Stimulated activated CD4-positive, alpha-beta T cell treated with anti-CD3 and anti-CD28 coated beads, TNF-alpha, amount 100 ng/mL, for 4 hours (primary cell): ENCODE results near the gene KCND3.
"Not testable (repeated sequence)": the region's sequence is repeated elsewhere in the genome, so short reads cannot be mapped to it uniquely, and the experiment has no call there.

Experiments used
- DNase-seq, 3 experiments: peaks; one replicate each; pipeline ENCODE4 v3.0.0-alpha.2; 2020; ENCODE audit warnings: low read depth in 3 of 3

KCND3 gene

DNA sequence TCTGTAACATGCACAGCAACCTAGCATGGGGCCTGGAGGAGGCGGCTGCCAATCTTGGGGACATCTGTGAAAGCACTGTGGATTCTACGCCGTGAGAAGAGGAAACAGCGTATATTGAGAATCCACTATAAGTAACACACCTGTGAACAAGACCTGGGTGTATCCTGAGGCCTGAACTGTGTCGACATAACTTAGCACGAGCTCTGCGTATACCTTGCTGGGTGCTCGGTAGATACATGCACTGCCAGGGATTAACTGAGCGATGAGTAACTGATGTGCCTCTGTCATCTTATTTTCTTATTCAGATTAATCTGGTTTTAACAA, 175.2 kb downstream of the KCND3 start:
- no peak for DNase-seq

DNA sequence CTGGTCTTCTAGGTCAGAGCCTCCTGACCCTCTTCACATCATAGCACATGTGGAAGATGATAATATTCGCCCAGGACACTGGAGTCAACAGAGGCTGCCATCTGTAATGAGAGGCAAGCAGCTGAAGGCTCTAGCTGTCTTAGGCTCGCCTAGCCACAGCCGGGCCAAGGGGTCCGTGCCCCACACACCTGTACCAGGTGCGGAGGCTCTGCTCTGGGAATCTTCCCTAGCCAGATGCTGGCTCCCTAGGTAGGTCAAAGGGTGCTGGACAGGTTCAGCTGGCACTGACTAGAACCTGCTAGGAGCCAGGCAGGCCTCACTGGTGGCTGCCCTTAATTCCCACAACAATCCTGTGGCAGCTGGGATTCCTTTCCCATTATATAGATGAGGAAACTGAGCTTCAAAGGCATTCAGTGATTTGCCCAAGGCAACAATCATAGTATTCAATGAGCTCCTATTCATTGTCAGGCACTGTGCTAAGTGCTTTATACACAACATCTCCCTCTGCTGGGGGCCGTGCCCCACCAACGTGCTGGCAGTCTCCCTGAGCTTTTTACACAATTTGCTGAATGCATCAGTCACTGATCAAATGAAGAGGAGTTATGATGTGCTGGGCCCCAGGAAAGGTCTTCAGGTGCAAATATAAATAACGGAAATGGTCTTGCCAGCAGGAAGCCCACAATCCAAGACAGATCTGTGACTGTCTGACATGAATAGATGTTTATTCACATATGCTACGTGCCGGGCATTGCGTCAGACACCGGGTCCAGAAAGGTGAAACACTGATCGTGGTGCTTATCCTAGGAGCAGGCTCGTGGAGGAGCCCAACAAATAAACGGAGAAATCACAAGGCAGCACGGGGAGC, 175.8 kb downstream of the KCND3 start:
- no peak for DNase-seq

DNA sequence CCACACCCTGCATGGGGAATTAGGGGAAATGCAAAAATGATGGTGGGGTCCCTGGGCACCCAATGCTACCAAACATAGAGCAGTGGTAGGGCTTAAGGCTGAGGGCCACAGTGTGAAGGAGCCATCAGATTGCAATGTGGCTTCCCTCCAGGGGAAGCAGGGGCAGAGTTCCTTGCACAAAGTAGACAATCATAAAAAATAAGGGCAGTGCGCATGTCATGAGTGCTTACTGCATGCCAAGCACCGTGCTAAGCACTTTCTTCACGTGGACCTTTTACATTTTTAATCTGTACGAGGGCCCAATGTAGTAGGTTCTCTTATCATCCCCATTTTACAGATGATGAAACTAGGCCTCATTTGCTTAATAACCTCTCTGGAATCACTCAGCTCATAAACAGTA, 177.2 kb downstream of the KCND3 start:
- DNase-seq, result no peak

DNA sequence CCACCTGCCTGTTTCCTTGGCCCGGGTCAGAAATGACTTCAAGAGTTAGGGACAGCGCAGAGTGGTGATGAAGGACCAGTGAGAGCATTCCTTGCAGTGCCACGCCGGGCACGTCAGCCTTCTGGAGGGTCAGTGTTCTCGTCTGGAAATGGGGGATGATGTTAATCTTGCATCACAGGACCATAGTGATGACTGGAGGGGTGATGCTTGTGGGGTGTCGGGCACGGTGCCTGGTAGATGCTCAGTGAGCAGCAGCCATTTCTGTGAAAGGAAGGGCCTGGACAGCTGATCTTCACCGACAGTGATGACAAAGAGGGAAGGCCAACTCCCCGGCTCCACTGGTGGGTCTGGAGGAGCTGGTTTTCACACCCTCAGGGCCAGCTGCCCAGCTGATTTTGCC, 177.6 kb downstream of the KCND3 start:
- DNase-seq, result no peak

DNA sequence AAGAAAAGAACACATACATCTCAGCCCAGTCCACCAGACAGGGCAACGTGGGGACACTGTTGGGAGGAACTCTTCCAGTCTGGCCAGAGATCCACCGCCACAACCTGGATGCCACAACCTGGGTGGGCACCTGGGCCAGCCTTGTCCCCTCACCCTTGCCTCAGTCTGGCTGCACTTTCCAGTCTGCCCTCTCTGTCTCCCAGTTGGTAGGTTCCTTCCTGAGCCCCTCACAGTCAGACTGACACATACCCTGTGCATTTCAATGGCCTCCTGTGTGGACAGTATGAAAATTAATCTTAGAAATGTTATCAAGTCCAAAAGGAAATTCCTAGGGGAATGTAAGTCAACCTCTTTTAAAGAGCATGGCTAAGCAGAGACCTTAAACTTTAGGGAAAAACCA, 184.2 kb downstream of the KCND3 start:
- DNase-seq, result no peak

DNA sequence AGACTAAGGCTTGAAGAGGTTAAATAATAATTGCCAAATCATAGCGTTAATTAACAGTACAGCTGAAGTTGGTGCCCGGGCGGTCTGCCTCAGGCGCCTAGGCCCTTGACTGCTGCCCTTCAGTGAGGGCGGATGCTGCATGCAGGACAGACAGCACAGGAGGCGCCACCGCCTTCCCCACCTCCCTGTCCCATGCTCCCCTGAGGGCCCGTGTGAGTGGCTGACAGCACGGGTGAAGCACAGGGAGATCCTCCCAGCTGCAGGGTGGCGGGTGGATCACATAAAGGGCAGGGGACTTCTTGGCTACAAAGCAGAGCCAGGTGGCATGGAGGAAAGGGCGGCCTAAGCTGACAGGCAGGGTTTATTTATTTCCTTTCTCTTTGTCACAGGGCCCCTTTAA, 184.7 kb downstream of the KCND3 start:
- no peak for DNase-seq

DNA sequence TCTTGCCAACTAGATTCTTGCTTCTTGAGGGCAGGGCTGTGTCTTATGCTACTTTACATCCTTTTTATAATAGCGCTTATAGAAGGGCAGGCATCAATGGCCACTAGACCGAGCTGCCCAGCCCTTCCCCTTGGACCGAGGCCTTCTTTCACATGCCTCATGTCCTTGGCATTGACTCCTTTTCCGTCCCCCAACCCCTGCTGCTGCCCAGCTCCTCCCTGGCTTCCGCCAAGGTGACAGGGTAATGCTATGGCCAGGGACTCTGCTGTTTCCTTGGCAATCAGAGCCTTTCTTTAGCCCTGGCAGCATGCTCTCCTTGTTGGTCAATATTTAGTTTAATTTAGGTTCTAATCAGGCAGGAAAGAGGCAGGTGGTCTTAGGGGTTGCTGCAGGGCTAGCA, 185.5 kb downstream of the KCND3 start:
- DNase-seq, result no peak

DNA sequence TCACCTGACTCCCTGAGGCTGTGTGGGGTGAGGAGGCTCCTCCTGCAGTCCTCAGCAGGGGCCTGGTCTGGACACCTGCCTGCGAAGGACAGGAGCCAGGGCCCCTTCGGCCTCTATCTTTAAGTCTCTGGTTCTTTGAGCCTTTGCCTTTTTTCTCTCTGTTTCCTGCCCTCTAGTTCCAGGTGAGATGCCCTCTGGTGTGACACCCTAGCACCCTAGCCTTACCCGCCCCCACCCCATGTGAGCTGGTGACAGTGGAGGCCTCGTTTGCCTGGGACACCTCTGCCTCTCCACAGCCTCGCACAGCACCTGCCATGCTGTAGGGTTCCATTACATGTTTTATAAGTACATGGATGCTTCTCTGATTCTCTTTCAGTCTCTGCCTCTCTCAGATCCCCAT, 186.5 kb downstream of the KCND3 start:
- DNase-seq, result no peak

DNA sequence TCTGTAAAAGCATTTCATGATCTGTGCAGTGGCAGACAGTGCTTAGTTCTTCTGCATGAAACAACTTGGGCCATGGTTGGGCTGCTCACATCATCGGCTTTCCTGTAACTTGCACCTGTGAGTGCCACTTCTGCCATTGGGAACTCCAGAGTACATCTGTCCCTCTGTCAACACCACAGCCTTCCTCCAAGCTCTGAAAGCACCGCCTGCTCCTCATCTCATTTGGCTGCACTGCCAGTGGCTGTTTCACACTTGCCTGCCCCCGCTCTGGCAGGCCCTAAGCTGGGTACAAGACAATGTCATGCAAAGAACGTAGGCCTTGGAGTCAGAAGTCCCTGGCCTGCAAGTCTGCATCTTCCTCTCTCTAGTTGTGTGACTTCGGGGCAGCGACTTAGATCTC, 187.4 kb downstream of the KCND3 start:
- no peak for DNase-seq

DNA sequence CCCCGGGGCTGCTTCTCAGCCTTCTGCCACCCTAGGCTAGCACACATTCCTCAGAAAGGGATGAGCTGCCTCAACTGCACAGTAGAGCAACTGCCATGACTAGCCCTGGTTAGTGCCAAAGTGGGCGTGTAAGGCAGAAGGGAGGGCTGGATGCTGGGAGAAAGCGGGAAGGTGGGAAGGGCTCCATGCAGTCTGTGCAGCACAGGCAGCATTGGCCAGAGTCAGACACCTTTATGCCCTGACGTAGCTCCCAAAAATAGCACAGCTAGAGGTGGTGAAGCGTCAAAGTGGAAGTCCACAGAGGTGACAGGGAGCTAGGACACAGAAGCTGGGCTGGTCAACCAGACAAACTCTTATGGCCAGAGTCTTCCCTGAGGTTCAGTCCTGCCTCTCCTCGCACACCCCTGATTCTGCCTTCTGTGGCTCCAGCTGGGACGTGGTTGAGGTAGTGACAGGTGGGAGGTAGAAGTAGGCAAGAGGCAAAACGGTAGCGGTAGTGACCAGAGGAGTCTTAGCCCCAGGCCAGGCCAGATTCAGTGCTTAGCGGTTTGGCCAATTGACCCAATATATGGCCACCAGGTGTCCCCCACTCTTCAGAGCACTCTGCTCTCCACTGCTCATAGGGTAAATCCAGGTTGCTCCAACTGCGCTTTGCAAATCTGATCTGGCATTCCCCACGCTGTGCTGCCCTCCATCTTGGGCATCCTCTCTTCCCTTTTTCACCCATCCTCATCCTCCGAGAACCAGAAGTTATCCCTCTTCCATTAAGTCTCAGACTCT, 188.2 kb downstream of the KCND3 start:
- no peak for DNase-seq

DNA sequence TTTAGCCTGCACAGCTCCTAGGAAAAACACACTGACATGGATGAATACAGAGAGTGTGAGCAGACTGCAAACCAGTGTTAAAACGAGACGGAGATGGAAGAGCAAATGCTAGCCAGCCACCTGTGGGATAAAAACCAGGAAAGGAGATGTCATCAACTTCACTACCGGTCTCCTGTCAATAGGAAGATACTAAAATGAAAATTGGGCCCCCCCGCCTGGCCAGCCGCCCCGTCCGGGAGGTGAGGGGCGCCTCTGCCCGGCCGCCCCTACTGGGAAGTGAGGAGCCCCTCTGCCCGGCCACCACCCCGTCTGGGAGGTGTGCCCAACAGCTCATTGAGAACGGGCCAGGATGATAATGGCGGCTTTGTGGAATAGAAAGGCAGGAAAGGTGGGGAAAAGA, 189.7 kb downstream of the KCND3 start:
- not testable (repeated sequence) for DNase-seq

DNA sequence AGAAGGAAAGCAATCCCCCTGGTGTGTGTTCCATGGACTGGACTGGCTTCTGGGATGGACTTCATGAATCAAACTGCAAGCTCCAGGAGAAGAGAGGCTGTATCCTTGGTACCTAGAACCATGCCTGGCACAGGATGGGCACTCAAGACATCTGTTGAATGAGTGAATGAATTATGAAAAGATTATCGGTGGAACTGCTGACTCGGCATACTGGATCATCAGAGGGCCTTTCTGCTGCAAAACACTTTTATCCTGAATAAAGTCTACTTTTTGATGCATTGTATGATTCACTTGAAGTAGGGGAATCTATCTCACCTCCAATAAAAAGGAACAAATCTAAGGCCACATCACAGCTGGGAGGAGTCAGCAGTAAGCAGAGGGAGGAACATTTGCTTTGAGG, 190.9 kb downstream of the KCND3 start:
- DNase-seq, result no peak

DNA sequence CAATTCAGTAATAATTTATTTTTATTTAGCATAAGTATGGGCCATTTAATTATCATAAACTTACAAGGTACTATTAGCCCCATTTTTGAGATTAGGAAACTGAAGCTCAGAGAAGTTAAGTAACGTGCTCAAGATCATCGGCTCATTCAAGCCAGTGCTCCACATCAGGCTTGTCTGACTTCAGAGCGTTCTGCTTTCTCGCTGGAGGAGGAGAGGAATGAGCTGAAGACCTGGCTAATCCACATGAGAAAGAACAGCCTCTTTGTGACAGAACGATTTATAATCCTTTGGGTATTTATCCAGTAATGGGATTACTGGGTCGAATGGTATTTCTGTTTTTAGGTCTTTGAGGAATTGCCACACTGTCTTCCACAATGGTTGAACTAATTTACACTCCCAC, 194.1 kb downstream of the KCND3 start:
- no peak for DNase-seq

DNA sequence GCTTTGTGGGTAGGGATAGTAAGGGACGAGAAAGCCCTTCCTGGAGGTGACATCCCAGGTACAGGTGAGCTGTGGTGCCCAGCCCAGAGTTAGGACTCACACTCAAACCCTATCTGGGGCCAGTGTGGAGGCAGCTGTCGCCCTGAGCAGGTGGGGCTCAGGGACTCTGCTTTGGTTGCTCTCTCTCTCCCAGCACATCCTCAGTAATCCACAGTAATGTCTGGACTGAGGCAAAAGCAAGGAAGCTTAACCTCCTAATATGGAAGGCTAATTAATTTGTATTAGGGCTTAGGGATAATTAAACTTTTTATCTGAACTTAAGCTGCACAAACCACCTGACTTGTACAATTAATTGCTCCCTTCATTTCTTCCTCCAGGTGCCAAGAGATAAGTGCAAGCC, 195.5 kb downstream of the KCND3 start:
- no peak for DNase-seq

DNA sequence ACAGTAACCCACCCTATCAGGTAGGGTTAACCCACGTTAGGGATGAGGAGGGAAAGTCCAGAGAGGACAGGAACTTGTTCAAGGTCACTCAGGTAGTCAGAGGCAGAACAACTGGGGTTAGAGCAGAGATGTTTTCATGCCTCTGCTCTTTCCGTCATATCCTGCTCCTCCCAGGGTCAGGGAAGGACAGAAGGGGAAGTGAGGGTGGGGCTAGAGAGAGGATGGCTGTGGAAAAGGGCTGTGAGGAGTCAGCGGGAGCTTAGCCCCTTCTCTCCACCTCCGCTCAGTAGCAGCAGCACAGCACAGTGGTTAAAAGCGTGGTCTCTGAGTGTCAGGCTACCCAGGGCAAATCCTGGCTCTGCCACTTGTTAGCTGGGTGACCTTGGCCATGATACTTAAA, 197.2 kb downstream of the KCND3 start:
- DNase-seq, result no peak

DNA sequence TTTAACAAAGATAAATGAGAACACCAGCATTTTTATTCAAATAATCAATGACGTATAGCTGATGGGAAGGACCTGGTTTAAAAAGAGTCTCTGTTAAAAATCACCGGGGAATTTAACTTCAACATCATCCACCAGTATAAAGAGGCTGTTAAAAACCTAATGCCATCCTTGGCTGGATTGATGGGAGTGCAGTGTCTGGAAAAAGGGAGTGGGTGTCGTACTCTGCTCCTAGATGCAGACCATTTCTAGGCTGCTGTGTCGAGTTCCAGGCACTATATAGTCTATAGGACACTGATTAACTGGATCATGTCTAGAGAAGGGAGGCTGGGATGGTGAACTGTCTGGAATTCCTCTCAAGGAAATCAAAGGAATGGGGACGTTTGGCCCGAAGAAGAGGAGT, 197.7 kb downstream of the KCND3 start:
- DNase-seq, result no peak

DNA sequence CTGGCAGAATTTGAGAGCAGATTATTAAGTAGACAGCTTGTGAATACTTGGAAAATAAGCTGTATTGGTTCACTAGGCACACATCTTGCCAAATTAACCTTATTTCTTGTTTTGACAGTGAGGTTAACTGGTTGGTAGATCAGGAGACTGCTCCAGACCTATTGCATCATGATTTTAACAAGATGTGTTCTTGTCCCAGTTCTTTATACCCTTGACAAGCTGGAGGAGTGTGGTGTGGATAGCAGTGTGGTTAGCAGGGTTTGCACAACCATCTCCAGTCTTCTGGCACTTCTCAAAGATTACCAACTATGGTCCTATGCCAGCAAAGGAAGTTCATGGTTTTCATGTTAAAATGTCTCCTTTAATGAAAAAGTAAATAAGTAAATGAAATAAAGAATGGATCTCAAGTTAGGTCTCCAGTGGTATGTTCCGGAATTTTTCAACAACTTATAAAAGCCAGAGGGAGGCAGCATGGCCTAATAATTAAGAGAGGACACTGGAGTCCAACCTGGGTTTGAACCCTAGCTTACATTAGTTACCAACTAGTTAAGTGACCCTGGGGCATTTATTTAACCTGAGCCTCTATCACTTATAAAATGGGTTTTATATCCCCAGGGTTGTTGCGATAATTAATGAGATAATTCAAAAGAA, 199.7 kb downstream of the KCND3 start:
- no peak for DNase-seq

DNA sequence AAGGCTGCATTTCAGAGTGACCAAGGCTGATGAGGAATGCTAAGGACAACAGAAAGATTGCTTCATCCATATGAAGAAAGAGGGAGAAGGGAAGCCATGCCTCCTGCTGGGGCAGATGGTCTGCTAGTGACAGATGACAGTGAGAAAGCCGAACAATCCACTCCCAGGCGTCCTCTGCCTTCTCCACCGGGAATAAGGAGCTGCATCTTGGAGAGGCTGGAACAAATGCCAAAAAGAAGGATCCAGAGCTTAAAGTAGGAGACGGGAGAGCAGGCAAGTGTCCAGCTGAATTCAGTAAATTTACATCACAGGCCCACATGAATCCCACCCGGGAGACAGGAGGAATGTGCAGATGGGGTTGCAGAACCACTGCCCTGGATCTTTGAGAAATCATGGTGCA, 200.3 kb downstream of the KCND3 start:
- no peak for DNase-seq

DNA sequence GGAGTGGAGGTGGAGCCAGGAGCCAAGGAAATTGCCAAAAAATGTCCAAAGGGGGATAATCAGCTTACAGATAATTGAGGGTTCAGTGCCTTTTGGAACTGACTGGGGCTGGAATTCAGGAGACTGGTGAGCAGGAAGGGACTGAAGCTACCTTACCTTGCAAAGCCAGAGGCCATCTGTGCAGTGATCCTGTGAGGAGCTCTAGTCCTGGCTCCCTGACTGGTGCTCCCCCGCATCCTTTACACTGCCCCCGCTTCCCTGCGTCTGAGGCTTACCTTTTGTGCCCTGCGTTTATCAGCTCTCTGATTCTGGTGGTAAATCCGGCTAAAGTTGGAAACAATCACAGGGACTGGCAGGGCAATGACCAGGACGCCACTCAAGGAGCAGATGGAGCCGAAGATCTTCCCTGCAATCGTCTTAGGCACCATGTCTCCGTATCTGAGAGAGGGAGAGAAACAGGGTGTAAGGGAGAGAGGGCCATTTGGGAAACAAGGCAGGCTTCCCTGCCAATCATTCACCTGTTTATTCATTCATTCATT, 202.7 kb downstream of the KCND3 start:
- no peak for DNase-seq

DNA sequence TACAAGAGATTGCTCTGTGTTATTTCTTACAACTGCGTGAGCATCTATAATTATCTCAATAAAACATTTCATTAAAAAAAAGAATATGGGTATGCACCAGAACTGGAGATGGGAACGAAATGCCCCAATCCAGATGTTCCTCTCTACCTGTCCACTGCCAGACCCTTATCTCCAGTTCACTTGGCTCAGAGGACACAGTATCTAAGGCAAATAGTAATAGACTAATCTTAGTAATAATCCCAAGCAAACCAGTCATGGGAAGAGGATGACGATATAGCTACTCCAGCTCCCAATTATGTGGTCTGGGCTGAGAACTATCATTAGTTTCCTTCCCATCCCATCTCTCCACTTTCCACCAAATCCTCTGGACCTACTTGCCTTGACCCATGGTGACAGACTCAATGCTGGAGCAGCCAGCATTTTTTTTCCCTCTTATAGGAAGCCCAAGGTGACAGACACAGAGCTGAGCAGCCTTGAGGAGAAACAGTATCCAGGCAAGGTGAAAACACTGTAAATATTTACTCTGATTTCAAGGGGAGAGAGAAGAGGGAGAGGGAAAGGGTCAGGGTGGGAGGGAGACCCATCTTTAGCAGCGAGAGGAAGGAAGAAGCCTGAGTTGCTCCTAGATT, 205.1 kb downstream of the KCND3 start:
- no peak for DNase-seq

DNA sequence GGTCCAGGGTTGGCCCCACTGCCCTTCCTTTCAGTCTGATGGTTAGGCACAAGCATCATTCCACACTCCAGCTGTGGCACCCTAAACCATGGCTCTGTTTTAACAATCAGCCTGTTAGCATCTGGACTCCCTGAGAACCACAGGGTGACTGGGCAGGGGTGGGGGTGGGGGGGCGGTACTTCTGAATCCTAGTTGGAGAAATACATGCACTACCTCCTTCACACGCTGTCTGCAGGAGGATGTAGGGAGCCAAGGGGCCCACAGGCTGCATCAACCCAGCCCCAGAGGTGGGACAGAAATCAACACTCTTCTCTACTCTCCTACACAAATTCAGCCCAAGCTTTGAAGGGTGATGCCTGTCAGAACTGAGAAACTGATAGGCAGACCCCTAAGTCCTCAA, 209.9 kb downstream of the KCND3 start:
- no peak for DNase-seq

DNA sequence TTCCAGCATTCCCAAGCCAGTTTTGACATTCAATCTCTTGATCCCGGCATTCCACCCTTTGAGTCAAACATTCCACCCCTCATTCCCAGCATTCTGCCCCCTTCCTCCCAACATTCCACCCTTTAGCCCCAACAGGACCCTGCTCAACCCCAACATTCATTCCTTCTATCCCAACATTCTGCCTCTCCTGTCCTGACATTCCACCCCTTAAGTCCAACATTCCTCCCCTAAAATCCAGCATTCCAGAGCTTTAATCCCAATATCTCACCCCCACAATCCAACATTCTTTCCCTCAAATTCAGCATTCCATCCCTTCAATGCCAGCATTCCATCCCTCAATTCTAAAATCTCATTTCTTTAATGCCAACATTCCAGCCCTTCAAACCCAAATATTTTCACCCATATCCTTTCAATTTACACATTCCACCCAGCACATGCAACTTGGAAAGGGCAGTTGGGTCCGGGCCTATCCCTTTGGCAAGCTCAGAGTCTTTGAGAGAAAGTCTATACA, 210.9 kb downstream of the KCND3 start:
- no peak for DNase-seq
